NCI-H128 (cell line): ENCODE measurements around the gene MAML2.

Experiments used
- DNase-seq: peaks from one replicate; lab custom pipeline; 2025; ENCODE audit not compliant: unreplicated experiment; lab: John Stamatoyannopoulos, UW

MAML2 gene

DNA sequence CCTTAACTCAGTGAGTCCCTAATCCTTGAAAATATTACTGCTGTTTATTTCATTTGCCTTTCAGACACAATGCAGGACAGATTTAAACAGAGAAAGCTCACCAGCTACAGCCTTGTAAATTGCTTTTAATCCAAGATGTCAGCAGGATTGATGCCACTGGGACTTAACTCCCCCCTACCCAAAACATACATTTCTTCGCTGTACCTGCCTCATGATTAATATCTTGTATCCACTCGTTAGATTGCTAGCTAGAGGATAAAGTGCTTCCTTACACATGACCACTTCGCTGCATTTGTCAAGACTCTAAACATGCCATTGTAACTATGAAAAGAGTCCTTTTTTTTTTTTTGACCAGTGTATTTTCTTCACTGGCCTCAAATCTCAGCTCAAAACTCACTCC is 236.3 kb downstream of the MAML2 start:
- no peak for DNase-seq

DNA sequence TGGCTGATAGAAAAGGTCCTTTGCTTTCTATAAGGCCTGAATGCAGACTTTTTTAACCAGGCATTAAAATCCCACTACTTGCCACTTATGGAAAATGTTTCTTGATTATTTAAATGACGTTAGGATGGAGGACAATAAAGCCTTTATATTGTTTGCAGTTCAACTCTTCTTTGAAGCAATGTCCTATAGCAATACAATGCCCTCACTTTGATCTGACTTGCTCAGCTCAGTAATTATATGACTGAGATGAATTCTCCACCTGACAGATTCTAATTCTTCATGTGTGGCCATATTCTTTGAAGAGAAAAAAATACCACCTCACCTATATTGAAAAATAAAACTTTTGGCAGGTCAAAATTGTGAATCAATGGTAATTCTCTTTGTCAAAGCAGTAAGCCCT is 237.1 kb downstream of the MAML2 start:
- DNase-seq: no peak

DNA sequence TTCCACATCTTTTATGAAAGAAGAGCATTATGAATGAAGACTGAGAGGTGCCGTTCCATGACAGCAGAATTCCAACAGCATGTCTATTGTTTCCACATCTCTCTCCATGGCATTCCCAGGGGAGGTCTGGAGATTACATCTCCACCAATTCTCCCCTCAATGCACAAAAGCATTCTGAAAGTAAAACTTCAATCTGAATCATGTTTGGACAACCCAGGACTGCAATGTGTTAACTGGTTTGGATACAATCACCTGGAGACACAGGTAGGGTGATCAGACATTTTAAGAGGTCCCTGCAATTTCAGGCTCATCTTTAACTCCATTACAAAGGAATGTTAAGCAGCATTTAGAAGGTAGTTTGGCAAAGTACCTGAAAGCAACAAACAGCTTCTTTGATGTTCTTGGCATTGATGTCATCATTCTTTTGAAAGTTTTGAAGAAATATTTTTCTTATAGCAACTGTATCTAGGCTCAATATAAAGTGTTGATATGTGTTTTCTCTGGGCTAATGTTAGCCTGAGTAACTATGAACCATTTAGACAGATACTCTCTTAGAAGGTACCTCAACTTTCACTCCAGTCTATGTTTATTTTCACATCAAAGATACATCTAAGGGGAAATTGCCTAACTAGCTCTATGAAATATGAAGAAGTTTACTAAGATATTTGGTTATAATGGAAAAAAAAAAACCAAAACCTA is 237.6 kb downstream of the MAML2 start:
- DNase-seq: no peak

- no peak for DNase-seq
Measured at GRCh38 chr11:96104496-96104895, 238.5 kb downstream of the MAML2 start.

- DNase-seq: no peak
Measured at GRCh38 chr11:96103721-96104120, 239.3 kb downstream of the MAML2 start.

- DNase-seq: no peak
Measured at GRCh38 chr11:96103102-96103501, 239.9 kb downstream of the MAML2 start.

DNA sequence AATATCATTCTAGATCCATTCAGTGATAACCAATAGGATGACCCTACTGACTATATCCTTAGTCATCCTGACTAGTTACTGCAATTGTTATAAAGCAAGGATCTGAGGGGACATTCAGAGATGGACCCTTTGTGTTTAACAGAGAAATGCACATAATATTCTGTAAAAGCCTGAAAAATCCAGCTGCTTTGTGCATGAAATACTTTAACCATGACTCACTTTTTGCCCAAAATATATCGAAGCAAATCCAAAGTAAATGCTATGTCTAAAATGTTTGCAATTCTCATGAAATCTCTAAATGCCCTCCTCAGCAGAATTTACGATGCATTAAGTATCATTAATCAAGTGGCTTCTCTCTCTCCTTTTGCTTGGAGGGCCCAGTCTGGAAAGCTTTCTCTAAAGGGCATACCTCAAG is 240.3 kb downstream of the MAML2 start:
- no peak for DNase-seq

DNA sequence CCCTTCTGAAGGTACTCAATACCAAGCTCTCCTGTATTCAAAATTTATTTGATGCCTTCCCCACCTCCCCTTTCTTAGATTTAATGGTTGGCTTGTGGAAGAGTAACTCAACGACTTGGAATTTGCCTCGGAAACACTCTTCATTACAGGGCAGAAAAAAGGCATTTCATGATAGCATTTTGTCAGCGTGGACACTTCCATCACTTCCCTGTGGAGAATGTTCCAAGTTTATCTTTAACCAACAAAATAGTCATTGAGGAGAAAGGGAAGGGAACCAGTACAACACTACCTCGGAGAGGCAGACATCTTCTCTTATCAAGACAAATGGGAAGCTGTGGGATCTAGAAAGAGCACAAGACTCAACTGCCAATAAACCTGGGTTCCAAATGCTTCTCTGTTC is 241.8 kb downstream of the MAML2 start:
- no peak for DNase-seq

DNA sequence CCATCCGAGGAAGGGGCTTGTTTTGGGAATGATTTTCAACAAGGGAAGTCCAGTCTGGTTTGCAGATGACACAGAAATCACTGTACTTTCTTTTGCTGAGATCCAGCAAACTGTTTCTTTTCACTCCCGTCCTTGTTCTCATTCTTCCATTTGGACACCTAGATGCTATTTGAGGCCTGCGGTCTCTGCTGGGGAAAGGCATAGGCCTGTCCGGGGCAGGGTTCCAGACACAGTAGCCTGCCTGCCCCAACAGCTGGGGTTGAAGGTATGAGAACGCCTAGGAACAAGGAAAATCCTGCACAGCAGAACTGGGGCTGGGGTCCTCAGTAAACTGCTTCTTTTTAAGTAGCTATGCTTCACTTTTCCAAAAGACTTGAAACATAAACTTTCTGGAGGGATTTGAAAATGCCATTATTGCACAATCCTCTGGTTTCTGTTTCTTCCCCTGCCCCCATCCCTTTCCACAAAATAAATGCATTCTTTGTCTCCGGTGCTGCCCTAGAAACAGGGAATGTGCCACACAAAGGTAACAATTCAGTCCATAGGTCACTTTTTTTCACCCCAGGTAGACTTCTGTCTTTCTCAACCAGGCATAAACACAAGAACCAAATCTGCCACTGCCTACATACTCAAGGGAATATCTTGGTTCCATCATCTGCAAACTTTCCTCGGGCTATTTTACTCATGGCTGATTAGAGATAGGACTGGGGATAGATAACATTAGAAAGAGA is 244.3 kb downstream of the MAML2 start:
- DNase-seq: no peak

GRCh38 chr11:96097844-96098421 is 245.1 kb downstream of the MAML2 start:
- no peak for DNase-seq

DNA sequence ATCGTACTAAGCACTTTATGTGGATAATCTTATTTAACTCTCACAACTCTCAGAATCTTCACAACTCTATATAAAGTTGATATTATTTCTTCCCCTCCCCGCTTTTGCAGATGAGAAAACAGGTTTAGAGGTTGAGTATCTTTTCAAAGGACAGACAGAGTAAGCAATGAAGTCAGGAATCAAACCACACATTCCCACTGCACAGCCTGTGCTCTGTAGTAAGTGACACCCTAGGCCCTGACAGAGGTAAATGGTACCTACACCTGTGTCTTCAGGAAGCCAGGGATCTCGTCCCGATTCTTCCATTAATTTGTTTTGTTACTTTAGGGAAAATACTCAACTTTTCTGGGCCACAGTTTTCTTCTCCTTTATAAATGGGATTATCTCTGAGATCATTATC is 246.6 kb downstream of the MAML2 start:
- no peak for DNase-seq

DNA sequence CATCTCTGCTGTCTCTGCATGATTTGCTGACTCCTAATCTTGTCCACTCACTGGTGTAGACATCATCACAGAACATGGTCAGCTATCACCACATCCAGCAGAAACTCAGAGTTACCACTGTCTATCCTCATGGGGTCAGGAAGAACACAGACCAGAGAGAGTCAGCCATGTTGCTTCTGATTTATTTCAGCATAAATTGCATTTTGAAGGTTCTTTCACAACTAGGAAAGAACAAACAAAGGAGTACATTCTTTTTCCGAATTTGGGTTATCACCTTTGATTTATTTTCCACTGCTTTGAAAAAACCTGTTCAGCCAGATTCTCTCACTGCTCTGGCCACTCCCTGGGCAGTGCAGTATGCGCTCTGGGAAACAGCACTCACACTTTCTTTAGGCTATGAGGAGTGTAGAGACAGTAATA is 247.1 kb downstream of the MAML2 start:
- DNase-seq: no peak

DNA sequence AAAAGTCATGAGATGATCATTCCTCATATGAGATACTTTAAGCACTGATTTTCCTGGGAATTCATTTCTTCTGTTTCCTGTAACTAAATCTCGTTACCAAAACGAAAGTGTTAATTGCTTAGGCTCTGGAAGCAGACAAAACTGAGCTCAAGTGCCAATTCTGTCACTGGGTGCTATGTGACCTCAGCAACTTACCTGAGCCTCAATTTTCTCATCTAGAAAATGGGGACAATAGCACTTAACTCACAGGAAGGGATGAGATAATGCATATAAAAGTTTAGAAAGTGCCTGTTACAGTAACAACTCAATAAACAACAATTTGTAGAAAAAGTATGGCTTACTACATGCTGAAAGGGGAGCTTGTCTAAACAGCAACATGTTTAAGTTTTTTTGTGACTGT is 248.8 kb downstream of the MAML2 start:
- no peak for DNase-seq

GRCh38 chr11:96092511-96092910 is 250.5 kb downstream of the MAML2 start:
- no peak for DNase-seq

- DNase-seq: no peak
Measured at GRCh38 chr11:96091476-96091875, 251.5 kb downstream of the MAML2 start.

GRCh38 chr11:96090711-96091110 is 252.3 kb downstream of the MAML2 start:
- no peak for DNase-seq

- DNase-seq: no peak
Measured at GRCh38 chr11:96088914-96089313, 254.1 kb downstream of the MAML2 start.

- DNase-seq: no peak
Measured at GRCh38 chr11:96086111-96086510, 256.9 kb downstream of the MAML2 start.

GRCh38 chr11:96085319-96085930 is 257.6 kb downstream of the MAML2 start:
- no peak for DNase-seq

GRCh38 chr11:96084610-96085318 is 258.2 kb downstream of the MAML2 start:
- DNase-seq: no peak

DNA sequence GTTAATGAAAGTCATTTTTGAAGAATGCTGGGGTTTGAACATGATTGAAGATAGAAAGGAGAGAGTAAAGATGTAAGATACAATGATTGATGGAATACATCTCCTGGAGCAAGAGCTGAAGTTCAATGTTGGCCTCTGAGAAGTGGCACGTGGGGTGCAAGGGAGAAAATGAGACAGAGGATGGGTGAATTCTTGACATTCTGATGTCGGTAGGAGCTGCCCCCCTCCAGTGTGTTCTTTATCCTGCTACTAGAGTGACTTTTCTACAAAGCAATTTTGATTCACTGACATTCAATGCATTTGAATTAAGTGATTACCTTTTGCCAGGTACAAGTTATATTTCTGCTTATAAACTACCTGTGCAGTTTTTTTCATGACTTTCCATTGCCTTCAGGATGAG is 260.1 kb downstream of the MAML2 start:
- no peak for DNase-seq
